ENCODE measurements around the gene PRKCE. TPM values are rescaled to one million over a fixed set of nuclear protein-coding genes. Genes with fewer than 3 reads are reported as not detected.
A peak's percentile ranks its signal among the peaks of the same experiment; 100 is the strongest.

Gene PRKCE
- total and polyA plus RNA-seq, 3 experiments from 2014 or later: 3.1 to 9.6 (median 7.9) TPM

DNA sequence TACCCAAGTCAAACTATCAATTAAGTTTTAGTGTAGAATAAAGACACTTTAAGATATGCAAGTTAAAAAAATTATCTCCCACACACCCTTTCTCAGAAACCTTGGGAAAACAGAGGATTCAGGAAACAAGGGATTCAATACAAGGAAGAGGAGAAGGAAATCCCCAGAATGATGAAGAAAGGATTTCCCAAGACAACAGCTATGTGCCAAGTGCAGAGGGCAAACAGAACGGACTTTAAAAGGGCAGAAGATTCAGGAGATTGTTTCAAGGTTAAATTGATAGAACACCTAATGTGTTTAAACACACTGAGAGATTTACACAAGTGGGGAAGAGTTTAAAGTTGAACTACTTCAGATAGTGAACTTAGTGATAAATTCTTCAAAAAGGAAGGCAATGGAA is 574.3 kb downstream of the PRKCE start:
- H3K27ac Mint-ChIP-seq: no peak overlapping the region
- H3K4me3 ChIP-seq (ENCODE audit: low read length): no peak overlapping the region
- peaks cover 32% of the 10 kb centered on the region for H3K4me1 ChIP-seq (ENCODE audit: insufficient read depth, low read length)
- ChIA-PET CTCF (interaction anchor here (1.0 kb wide), 1 partner anchor 14 kb away, joined by 3 read pairs; no protein-coding TSS in a partner anchor), POLR2A (no interaction called here)
- H3K27me3 Mint-ChIP-seq: peaks cover 7 to 12% of the 10 kb centered on the region in 2 donors
- no peaks in the 10 kb centered on the region for H3K9me3 ChIP-seq (ENCODE audit: low read length)
- H3K4me1 Mint-ChIP-seq: peaks cover 31 to 50% (median 40%) of the 10 kb centered on the region in 3 donors
- H3K27me3 ChIP-seq (ENCODE audit: insufficient read depth, low read length, poor library complexity, severe bottlenecking): no peaks in the 10 kb centered on the region
- H3K4me3 Mint-ChIP-seq: no peak overlapping the region
- H3K9me3 Mint-ChIP-seq: peaks cover 0 to 7% (median 0%) of the 10 kb centered on the region in 5 donors
- H3K36me3 Mint-ChIP-seq: peaks cover 0 to 7% (median 0%) of the 10 kb centered on the region in 3 donors
- H3K36me3 ChIP-seq (ENCODE audit: insufficient read depth, low read length): no peaks in the 10 kb centered on the region
- no peak for DNase-seq
- no peak overlapping the region for H3K27ac ChIP-seq (ENCODE audit: low read depth, low read length)

DNA sequence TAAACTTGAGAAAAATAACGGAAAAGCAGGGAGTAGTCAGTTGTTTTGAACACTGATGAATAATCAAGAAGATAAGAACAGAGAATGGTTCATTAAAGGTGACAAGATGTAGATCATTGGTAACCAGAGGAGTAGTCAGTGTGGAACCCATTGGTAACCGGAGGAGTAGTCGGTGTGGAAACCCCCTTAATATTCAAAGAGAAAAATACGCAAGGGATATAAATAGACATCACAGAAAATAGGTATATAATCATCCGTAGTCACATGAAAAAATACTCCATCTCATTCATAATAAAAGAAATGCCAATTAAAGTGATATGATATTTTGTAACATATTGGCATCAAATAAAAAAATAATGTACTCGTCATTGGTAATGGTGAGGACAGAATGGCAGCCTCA is 575.1 kb downstream of the PRKCE start:
- Mint-ChIP-seq H3K36me3 (peaks cover 0 to 7% (median 0%) of the 10 kb centered on the region in 3 donors), H3K27ac (peak overlapping the region in 1 of 8 donors; percentile 13)
- CTCF ChIA-PET: no interaction called here

DNA sequence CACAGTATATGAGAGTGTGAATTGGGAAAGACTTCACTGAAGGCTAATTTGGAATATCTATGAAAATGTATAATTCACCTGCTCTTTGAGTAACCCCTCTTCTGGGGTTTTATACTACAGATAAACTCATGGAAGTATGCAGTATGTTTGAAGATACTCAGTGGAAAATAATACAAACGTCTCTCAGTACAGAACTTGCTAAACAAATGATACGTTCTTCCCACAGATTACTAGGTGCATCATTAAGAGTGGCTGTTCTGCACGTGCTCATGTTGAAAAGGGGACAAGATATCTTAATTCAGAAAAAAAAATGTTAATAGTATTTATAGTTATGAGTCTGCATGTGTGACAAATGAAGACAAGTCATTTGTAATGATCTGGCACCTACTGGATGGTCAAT is 575.5 kb downstream of the PRKCE start:
- CTCF ChIA-PET: no interaction called here
- H3K4me3 ChIP-seq (ENCODE audit: low read length): no peak overlapping the region
- peaks cover 32% of the 10 kb centered on the region for H3K4me1 ChIP-seq (ENCODE audit: insufficient read depth, low read length)
- Mint-ChIP-seq H3K9me3 (peaks cover 0 to 7% (median 0%) of the 10 kb centered on the region in 5 donors), H3K36me3 (peaks cover 0 to 7% (median 0%) of the 10 kb centered on the region in 3 donors), H3K27ac (no peak overlapping the region), H3K4me1 (peaks cover 31 to 55% (median 40%) of the 10 kb centered on the region in 3 donors), H3K27me3 (peaks cover 0 to 4% of the 10 kb centered on the region in 2 donors), H3K4me3 (no peak overlapping the region)
- POLR2A ChIA-PET: no interaction called here
- DNase-seq: no peak
- H3K27ac ChIP-seq (ENCODE audit: low read depth, low read length): no peak overlapping the region
- H3K9me3 ChIP-seq (ENCODE audit: low read length): no peaks in the 10 kb centered on the region
- H3K27me3 ChIP-seq (ENCODE audit: insufficient read depth, low read length, poor library complexity, severe bottlenecking): no peaks in the 10 kb centered on the region
- H3K36me3 ChIP-seq (ENCODE audit: insufficient read depth, low read length): no peaks in the 10 kb centered on the region

More for the DNA sequence above, 575.1 kb downstream of the PRKCE start:
- POLR2A ChIA-PET: no interaction called here
- Histone ChIP-seq H3K4me1 (ENCODE audit: insufficient read depth, low read length) (peaks cover 32% of the 10 kb centered on the region), H3K27me3 (ENCODE audit: insufficient read depth, low read length, poor library complexity, severe bottlenecking) (no peaks in the 10 kb centered on the region), H3K27ac (ENCODE audit: low read depth, low read length) (no peak overlapping the region), H3K4me3 (ENCODE audit: low read length) (no peak overlapping the region), H3K36me3 (ENCODE audit: insufficient read depth, low read length) (no peaks in the 10 kb centered on the region), H3K9me3 (ENCODE audit: low read length) (no peaks in the 10 kb centered on the region)
- Mint-ChIP-seq H3K27me3 (peaks cover 2 to 7% of the 10 kb centered on the region in 2 donors), H3K4me3 (no peak overlapping the region), H3K4me1 (peaks cover 31 to 53% (median 40%) of the 10 kb centered on the region in 3 donors), H3K9me3 (peaks cover 0 to 7% (median 0%) of the 10 kb centered on the region in 5 donors)
- DNase-seq: no peak

DNA sequence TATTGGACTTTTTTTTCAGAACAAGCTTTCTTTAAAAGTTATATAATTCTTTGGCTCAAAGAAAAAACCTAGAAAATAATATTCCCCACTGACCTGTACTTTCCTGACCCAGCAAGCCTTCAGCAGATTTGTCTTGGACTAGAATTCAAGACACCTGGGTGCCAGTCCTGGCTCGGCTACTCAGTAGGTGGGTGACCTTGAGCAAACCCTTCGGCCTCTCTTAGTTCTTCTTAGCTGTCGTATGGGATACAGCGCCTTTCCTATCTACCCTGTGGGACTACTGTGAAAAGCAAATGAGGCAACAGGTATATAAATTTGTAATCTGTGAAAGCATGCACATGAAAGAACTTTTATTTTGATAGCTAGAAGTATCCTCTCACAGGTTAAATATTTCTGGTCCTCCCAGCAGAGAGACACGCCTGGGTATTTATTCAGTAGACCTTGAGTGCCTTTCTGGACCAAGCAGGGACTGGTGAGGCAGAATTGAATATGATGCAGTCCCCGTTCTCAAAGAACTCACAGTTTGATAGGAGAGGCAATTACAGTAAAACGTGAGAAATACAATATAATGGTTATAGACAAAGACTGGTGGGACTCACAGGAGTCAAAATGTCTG is 576.3 kb downstream of the PRKCE start:
- H3K4me1 ChIP-seq (ENCODE audit: insufficient read depth, low read length): peaks cover 32% of the 10 kb centered on the region
- no peak for DNase-seq
- H3K36me3 ChIP-seq (ENCODE audit: insufficient read depth, low read length): no peaks in the 10 kb centered on the region
- H3K27me3 ChIP-seq (ENCODE audit: insufficient read depth, low read length, poor library complexity, severe bottlenecking): no peaks in the 10 kb centered on the region
- H3K9me3 ChIP-seq (ENCODE audit: low read length): no peaks in the 10 kb centered on the region
- Mint-ChIP-seq H3K9me3 (peaks cover 0 to 4% (median 0%) of the 10 kb centered on the region in 5 donors), H3K27ac (peak overlapping the region in 2 of 8 donors; percentile 2 to 43), H3K36me3 (peaks cover 0 to 7% (median 0%) of the 10 kb centered on the region in 3 donors), H3K27me3 (peaks cover 0 to under 1% of the 10 kb centered on the region in 2 donors), H3K4me1 (peaks cover 29 to 52% (median 38%) of the 10 kb centered on the region in 3 donors), H3K4me3 (no peak overlapping the region)
- POLR2A ChIA-PET: no interaction called here
- CTCF ChIA-PET: interaction anchor here (0.7 kb wide), 1 partner anchor 100 kb away, joined by 3 read pairs; no protein-coding TSS in a partner anchor
- no peak overlapping the region for H3K4me3 ChIP-seq (ENCODE audit: low read length)
- no peak overlapping the region for H3K27ac ChIP-seq (ENCODE audit: low read depth, low read length)

DNA sequence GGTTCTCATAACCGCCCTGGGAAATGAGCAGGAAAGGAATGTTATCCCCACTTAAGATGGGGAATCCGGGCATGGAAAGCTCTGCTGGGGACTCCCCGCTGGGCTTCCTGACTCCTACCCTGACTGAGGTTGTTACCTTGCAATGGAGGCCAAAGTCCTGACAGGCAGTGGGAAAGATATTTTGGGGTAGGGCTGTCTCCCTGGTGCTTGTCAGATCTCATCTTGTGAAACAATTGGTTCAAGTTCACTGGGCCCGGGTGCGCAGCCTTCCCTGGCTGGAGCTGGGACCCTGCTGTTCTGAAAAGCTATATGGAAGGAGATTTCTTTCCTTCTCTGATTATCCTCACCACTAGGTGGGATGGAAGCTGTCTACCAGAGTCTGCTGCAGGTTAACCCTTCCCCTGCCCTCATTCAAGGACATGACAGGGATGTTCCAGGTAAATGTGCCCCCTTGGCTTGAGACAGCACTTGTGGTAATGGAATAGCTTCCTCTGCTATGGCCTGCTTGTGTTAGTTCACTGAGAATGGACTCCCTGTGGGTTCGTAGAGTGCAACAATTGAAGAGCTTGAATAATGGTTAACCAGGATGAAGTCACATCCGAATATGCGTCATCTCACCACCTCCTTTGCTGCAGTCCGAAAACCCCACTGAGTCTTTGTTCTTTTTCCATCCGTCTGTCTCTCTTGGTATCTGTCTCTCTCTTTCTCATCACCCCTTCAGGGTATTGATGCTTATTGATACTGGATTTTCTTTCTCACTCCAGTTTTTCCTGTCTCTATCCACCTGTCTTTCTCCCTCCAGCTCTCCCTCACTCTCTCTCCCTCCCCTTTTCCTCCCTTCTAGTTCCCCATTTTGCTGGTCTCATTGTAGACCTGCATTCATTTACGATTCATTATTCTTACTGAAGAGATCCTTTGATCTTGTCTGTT is 577.9 kb downstream of the PRKCE start:
- H3K27ac ChIP-seq (ENCODE audit: low read depth, low read length): no peak overlapping the region
- H3K27me3 ChIP-seq (ENCODE audit: insufficient read depth, low read length, poor library complexity, severe bottlenecking): no peaks in the 10 kb centered on the region
- H3K36me3 ChIP-seq (ENCODE audit: insufficient read depth, low read length): no peaks in the 10 kb centered on the region
- no peaks in the 10 kb centered on the region for H3K9me3 ChIP-seq (ENCODE audit: low read length)
- CTCF ChIA-PET: interaction anchor here (0.6 to 2.3 kb wide), 6 partner anchors 13 to 232 kb away, joined by 3 to 6 read pairs (median 3); no protein-coding TSS in a partner anchor
- H3K4me1 ChIP-seq (ENCODE audit: insufficient read depth, low read length): peaks cover 23% of the 10 kb centered on the region
- Mint-ChIP-seq H3K9me3 (no peaks in the 10 kb centered on the region), H3K4me1 (peaks cover 18 to 39% (median 24%) of the 10 kb centered on the region in 3 donors), H3K4me3 (peak overlapping the region; percentile 1 to 62 (median 34)), H3K27me3 (no peaks in the 10 kb centered on the region), H3K36me3 (peaks cover 0 to 7% (median 0%) of the 10 kb centered on the region in 3 donors), H3K27ac (peak overlapping the region; percentile 52 to 94 (median 82))
- H3K4me3 ChIP-seq (ENCODE audit: low read length): no peak overlapping the region
- POLR2A ChIA-PET: interaction anchor here (0.7 kb wide), 1 partner anchor 114 kb away, joined by 4 read pairs; no protein-coding TSS in a partner anchor
- DNase-seq: peak in 2 of 5 donors; percentile 40 to 59

DNA sequence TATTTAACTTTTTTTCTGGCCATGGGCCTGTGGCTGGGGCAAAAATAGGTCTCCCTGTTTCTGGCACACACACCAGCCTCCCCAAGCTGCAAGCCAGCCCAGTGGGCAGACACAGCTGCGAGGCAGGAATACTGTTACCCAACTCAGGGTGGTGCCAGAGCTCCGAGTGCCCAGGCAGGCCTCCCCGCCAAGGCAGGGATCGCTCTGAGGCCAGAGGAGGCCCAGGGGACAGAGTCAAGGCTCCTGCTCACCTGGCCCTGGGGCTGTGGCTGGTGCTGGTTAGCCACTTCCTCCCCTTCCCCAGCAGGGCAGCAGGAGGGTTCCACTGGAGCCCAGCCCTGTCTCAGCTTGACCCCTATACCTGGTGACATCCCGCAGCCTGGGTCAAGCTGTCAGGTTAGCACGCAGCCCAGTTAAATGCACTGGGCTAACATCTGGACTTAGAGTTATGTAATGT is 578.7 kb downstream of the PRKCE start:
- no peak overlapping the region for H3K4me3 ChIP-seq (ENCODE audit: low read length)
- H3K27me3 ChIP-seq (ENCODE audit: insufficient read depth, low read length, poor library complexity, severe bottlenecking): no peaks in the 10 kb centered on the region
- no peaks in the 10 kb centered on the region for H3K9me3 ChIP-seq (ENCODE audit: low read length)
- peak overlapping the region; percentile 52 to 94 (median 81) for H3K27ac Mint-ChIP-seq
- peaks cover 0 to 1% (median 0%) of the 10 kb centered on the region in 3 donors for H3K36me3 Mint-ChIP-seq
- H3K36me3 ChIP-seq (ENCODE audit: insufficient read depth, low read length): no peaks in the 10 kb centered on the region
- peaks cover 17% of the 10 kb centered on the region for H3K4me1 ChIP-seq (ENCODE audit: insufficient read depth, low read length)
- ChIA-PET POLR2A (no interaction called here), CTCF (interaction anchor here (1.0 to 2.3 kb wide), 4 partner anchors 13 to 231 kb away, joined by 3 to 6 read pairs (median 3); no protein-coding TSS in a partner anchor)
- DNase-seq: peak in 1 of 5 donors; percentile 9
- H3K4me3 Mint-ChIP-seq: peak overlapping the region in 6 of 7 donors; percentile 1 to 49 (median 36)
- H3K27me3 Mint-ChIP-seq: no peaks in the 10 kb centered on the region
- H3K4me1 Mint-ChIP-seq: peaks cover 14 to 33% (median 19%) of the 10 kb centered on the region in 3 donors
- no peak overlapping the region for H3K27ac ChIP-seq (ENCODE audit: low read depth, low read length)
- H3K9me3 Mint-ChIP-seq: no peaks in the 10 kb centered on the region

DNA sequence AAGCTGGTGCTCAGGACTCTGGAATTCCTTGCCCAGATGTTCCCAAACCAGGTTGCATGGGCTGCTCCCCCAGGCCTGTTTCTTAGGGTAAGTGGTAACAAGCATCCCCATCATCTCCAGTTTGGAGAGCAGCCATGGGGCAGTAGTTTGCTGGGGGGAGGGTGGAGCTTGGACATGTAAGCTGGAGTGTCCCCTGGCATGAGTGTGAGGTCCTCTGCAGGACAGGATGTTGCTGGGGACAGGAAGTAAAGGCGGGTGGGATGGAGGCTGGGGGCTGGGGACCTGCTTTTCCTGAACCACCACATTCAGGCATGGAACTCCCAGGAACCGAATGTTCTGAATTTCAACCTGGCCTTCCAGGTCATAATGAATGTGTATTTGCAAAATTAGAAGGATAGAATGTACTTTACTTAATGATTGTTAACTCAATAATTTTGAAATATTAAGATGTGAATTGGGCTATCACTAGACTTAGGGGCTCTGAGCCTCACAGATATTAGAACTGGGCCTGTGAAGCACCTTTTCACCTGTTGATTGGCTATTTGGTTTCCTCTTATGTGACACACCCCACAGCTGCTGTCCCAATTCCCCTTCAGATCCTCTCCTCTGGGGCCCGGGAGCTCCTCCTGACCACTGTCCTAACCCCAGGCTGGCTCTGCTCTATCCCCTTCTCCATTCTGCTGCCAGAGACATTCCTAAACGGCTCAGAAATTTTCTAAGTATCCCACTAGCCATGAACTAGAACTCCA is 579.4 kb downstream of the PRKCE start:
- peak overlapping the region in 5 of 8 donors; percentile 66 to 94 (median 72) for H3K27ac Mint-ChIP-seq
- H3K4me3 Mint-ChIP-seq: no peak overlapping the region
- Histone ChIP-seq H3K4me1 (ENCODE audit: insufficient read depth, low read length) (peaks cover 17% of the 10 kb centered on the region), H3K9me3 (ENCODE audit: low read length) (no peaks in the 10 kb centered on the region), H3K4me3 (ENCODE audit: low read length) (no peak overlapping the region), H3K36me3 (ENCODE audit: insufficient read depth, low read length) (no peaks in the 10 kb centered on the region), H3K27me3 (ENCODE audit: insufficient read depth, low read length, poor library complexity, severe bottlenecking) (no peaks in the 10 kb centered on the region), H3K27ac (ENCODE audit: low read depth, low read length) (no peak overlapping the region)
- no peaks in the 10 kb centered on the region for H3K27me3 Mint-ChIP-seq
- DNase-seq: no peak
- H3K36me3 Mint-ChIP-seq: no peaks in the 10 kb centered on the region
- POLR2A ChIA-PET: no interaction called here
- CTCF ChIA-PET: interaction anchor here (1.2 to 2.3 kb wide), 2 partner anchors 12 to 230 kb away, joined by 3 to 6 read pairs; no protein-coding TSS in a partner anchor
- peaks cover 14 to 33% (median 19%) of the 10 kb centered on the region in 3 donors for H3K4me1 Mint-ChIP-seq
- no peaks in the 10 kb centered on the region for H3K9me3 Mint-ChIP-seq
